Sigmoid colon (tissue), 7 donors: ENCODE measurements around the gene C18orf32. TPM values are rescaled to one million over a fixed set of nuclear protein-coding genes. Genes with fewer than 3 reads are reported as not detected.

Source experiments
- DNase-seq: peaks from one replicate; pipeline ENCODE4 v3.0.0-alpha.2; 2019
- H3K27ac ChIP-seq, 4 donors: fragments of 200-600 bp; sonication (generic); one replicate each; pipeline ENCODE4 v1.5.1; 2016 to 2019; ENCODE audit warnings: mild to moderate bottlenecking in 1 of 4
- H3K27me3 ChIP-seq, 3 donors: fragments of 200-600 bp; sonication (generic); one replicate each; pipeline ENCODE4 v1.5.1; 2019; ENCODE audit warnings: mild to moderate bottlenecking in 1 of 3
- H3K36me3 ChIP-seq, 4 donors: fragments of 200-600 bp; sonication (generic); one replicate each; pipeline ENCODE4 v1.5.1; 2016 to 2019
- H3K4me1 ChIP-seq, 4 donors: fragments of 200-600 bp; sonication (generic); one replicate each; pipeline ENCODE4 v1.5.1; 2017 to 2019
- H3K4me3 ChIP-seq, 4 donors: fragments of 200-600 bp; sonication (generic); one replicate each; pipeline ENCODE4 v1.5.1; 2017 to 2019; ENCODE audit warnings: mild to moderate bottlenecking in 2 of 4, moderate library complexity in 1 of 4
- H3K9me3 ChIP-seq, 4 donors: fragments of 200-600 bp in 3 of 4; sonication (generic) in 3 of 4; one replicate each; pipeline versions ENCODE4 v1.5.1 to v1.6.1; 2013 to 2019
- EP300 ChIP-seq, 4 donors: sonication (generic); formaldehyde crosslinking; IDR thresholded peaks; one replicate each; pipeline ENCODE4 v1.6.1; 2017; ENCODE audit warnings: antibody characterized with exemption in 4 of 4
- POLR2A ChIP-seq, 2 donors: fragments of 450-650 bp; IDR thresholded peaks; one replicate each; pipeline ENCODE4 v1.6.1; 2016; ENCODE audit warnings: antibody characterized with exemption in 2 of 2, mild to moderate bottlenecking in 2 of 2, moderate library complexity in 2 of 2
- POLR2AphosphoS5 ChIP-seq, 4 donors: sonication (generic); formaldehyde crosslinking; IDR thresholded peaks; one replicate each; pipeline ENCODE4 v1.6.1; 2017; ENCODE audit warnings: antibody characterized with exemption in 4 of 4
- WGBS, 2 donors: extraction: QIAGEN DNeasy Blood & Tissue Kit; methylation state at CpG; one replicate each; pipeline ENCODE4 v1.1.7; 2013; 5-methylcytosine and 5-hydroxymethylcytosine counted together
- intact Hi-C: fragments of 100-400 bp; cut with DNase I; formaldehyde crosslinking; loops from one replicate; pipeline ENCODE4 v1.15.1; 2023
- polyA plus RNA-seq, 3 donors: library from polyadenylated mRNA; stranded (reverse); fragments of 200-250 nt; gene quantifications; one replicate each; pipeline ENCODE4 v1.2.3, GENCODE V29; 2013
- total RNA-seq, 4 donors: library from RNA; depleted of rRNA; stranded (reverse); fragments of >200 nt; gene quantifications; one replicate each; pipeline ENCODE4 v1.1.0, GENCODE V29; 2016
- TF ChIP-seq, protein P1 (sequence below), 4 experiments: fragments of 450-650 bp in 3 of 4; fragments of 200-600 bp in 1 of 4; IDR thresholded peaks; one replicate each; pipeline ENCODE4 v1.5.1; 2016 to 2019; ENCODE audit warnings: antibody characterized with exemption in 4 of 4, mild to moderate bottlenecking in 3 of 4, moderate library complexity in 2 of 4
- donor health status: healthy with polysubstance abuse.
- donor health status: Bipolar disorder and iron deficiency.
- donor health status: healthy.

Gene C18orf32
- total and polyA plus RNA-seq, 7 donors, result 29.1 to 68.7 (median 57.8) TPM

- Histone ChIP-seq H3K4me3 (no peak overlapping the region), H3K9me3 (no peaks in the 10 kb centered on the region), H3K36me3 (peaks cover 0 to 7% (median 0%) of the 10 kb centered on the region in 4 donors), H3K4me1 (peaks cover 0 to 3% (median 0%) of the 10 kb centered on the region in 4 donors), H3K27me3 (no peaks in the 10 kb centered on the region), H3K27ac (no peak overlapping the region)
- WGBS, 2 donors, result 84 to 86% methylated on average over 3 of the region's 3 CpGs
- DNase-seq, result no peak
- TF ChIP-seq, protein P1, sequence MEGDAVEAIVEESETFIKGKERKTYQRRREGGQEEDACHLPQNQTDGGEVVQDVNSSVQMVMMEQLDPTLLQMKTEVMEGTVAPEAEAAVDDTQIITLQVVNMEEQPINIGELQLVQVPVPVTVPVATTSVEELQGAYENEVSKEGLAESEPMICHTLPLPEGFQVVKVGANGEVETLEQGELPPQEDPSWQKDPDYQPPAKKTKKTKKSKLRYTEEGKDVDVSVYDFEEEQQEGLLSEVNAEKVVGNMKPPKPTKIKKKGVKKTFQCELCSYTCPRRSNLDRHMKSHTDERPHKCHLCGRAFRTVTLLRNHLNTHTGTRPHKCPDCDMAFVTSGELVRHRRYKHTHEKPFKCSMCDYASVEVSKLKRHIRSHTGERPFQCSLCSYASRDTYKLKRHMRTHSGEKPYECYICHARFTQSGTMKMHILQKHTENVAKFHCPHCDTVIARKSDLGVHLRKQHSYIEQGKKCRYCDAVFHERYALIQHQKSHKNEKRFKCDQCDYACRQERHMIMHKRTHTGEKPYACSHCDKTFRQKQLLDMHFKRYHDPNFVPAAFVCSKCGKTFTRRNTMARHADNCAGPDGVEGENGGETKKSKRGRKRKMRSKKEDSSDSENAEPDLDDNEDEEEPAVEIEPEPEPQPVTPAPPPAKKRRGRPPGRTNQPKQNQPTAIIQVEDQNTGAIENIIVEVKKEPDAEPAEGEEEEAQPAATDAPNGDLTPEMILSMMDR (IDR thresholded peaks at IDR 0.05), result no peak
- no peak for TF ChIP-seq POLR2A (IDR thresholded peaks at IDR 0.05)
- intact Hi-C loops, result no loop called here
Observed at GRCh38 chr18:49472459-49472858, 14.6 kb downstream of the C18orf32 start.

GRCh38 chr18:49471532-49471931 lies 15.5 kb downstream of the C18orf32 start:
- Histone ChIP-seq H3K4me1 (no peaks in the 10 kb centered on the region), H3K27me3 (no peaks in the 10 kb centered on the region), H3K4me3 (no peak overlapping the region), H3K9me3 (no peaks in the 10 kb centered on the region), H3K36me3 (no peaks in the 10 kb centered on the region), H3K27ac (no peak overlapping the region)
- no peak for TF ChIP-seq POLR2A (IDR thresholded peaks at IDR 0.05)
- TF ChIP-seq POLR2AphosphoS5 (IDR thresholded peaks at IDR 0.05), result no peak
- TF ChIP-seq, protein P1 (IDR thresholded peaks at IDR 0.05), result no peak
- TF ChIP-seq EP300 (IDR thresholded peaks at IDR 0.05), result no peak
- 92 to 94% methylated on average over 1 of the region's 1 CpG for WGBS, 2 donors
- intact Hi-C loops, result no loop called here
- no peak for DNase-seq

GRCh38 chr18:49467599-49467998 lies 19.4 kb downstream of the C18orf32 start:
- TF ChIP-seq EP300 (IDR thresholded peaks at IDR 0.05) (no peak), POLR2A (IDR thresholded peaks at IDR 0.05) (no peak), POLR2AphosphoS5 (IDR thresholded peaks at IDR 0.05) (no peak)
- TF ChIP-seq, protein P1 (IDR thresholded peaks at IDR 0.05), result no peak
- WGBS, 2 donors, result 86 to 90% methylated on average over 4 of the region's 4 CpGs
- H3K27me3 ChIP-seq, result no peaks in the 10 kb centered on the region

GRCh38 chr18:49467019-49467563 lies 19.9 kb downstream of the C18orf32 start:
- no peak overlapping the region for H3K4me3 ChIP-seq
- H3K27me3 ChIP-seq, result no peaks in the 10 kb centered on the region
- H3K9me3 ChIP-seq, result no peaks in the 10 kb centered on the region
- H3K27ac ChIP-seq, result no peak overlapping the region
- H3K36me3 ChIP-seq, result no peaks in the 10 kb centered on the region
- intact Hi-C loops, result loop anchor here (10.0 kb wide), 1 partner anchor 692 kb away; no protein-coding TSS in a partner anchor
- no peaks in the 10 kb centered on the region for H3K4me1 ChIP-seq
- TF ChIP-seq EP300 (IDR thresholded peaks at IDR 0.05), result no peak
- TF ChIP-seq POLR2A (IDR thresholded peaks at IDR 0.05), result no peak
- DNase-seq, result no peak
- WGBS, 2 donors, result 64 to 83% methylated on average over 2 of the region's 2 CpGs

More at GRCh38 chr18:49467599-49467998, 19.4 kb downstream of the C18orf32 start:
- H3K4me3 ChIP-seq, result no peak overlapping the region
- intact Hi-C loops, result loop anchor here (10.0 kb wide), 1 partner anchor 693 kb away; no protein-coding TSS in a partner anchor
- no peaks in the 10 kb centered on the region for H3K36me3 ChIP-seq
- no peaks in the 10 kb centered on the region for H3K9me3 ChIP-seq
- no peak for DNase-seq
- no peaks in the 10 kb centered on the region for H3K4me1 ChIP-seq
- H3K27ac ChIP-seq, result no peak overlapping the region

DNA sequence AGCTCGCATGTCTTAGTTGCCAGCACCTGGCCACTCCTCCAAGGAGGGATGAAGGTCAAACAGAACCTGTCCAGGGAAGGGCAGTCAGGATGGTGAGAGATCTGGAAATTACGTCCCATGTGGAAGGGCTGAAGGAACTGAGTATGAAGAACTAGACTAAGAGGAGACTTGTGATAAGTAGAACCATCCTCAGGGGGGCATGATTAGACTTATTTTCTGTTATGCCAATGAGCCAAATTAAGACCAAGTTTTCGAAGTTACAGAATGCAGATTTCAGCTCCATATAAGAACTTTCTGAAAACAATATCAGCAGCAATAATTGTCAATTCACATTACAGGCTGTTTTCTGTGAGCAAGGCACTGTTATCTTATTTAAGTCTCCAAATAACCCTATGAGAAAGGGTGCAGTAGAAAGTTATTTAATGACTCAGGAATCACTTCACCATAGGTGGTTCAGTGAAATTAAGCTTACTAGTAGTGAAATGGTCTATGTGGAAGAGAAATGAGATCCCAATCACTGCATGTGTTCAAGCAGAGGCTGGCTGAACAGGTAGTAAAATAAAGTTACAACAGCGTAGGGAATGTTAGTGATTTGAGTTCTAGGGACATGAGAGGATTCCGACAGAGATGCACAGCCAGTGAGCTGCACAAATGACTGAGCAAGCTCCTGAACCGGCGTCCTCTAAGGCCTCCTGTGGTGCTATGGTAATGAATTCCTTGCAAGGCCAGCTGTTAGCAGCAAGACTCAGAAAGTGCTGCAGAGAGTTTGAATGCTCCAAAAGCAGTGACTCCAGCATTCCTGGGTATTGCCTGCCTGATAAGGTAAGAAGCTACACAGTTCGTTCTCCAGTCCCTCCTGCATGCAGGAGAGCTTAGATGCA lies 22.1 kb downstream of the C18orf32 start:
- intact Hi-C loops, result loop anchor here (10.0 kb wide), 1 partner anchor 690 kb away; no protein-coding TSS in a partner anchor
- Histone ChIP-seq H3K36me3 (no peaks in the 10 kb centered on the region), H3K9me3 (no peaks in the 10 kb centered on the region), H3K4me3 (no peak overlapping the region), H3K27ac (no peak overlapping the region), H3K4me1 (peaks cover 0 to 8% (median 7%) of the 10 kb centered on the region in 4 donors), H3K27me3 (no peaks in the 10 kb centered on the region)
- WGBS, 2 donors, result 79 to 88% methylated on average over 8 of the region's 8 CpGs
- no peak for TF ChIP-seq POLR2AphosphoS5 (IDR thresholded peaks at IDR 0.05)
- TF ChIP-seq, protein P1 (IDR thresholded peaks at IDR 0.05), result no peak
- DNase-seq, result no peak
